ENCODE measurements around the gene SSX7.
"Not testable (repeated sequence)": the region's sequence is repeated elsewhere in the genome, so short reads cannot be mapped to it uniquely, and the experiment has no call there.

The SSX7 gene, protein sequence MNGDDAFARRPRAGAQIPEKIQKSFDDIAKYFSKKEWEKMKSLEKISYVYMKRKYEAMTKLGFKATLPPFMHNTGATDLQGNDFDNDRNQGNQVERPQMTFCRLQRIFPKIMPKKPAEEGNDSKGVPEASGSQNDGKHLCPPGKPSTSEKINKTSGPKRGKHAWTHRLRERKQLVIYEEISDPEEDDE

GRCh38 chrX:52654800-52655199, at the start of gene SSX7:
Gene SSX7 (minus strand): TSS chrX:52654900. CDS start chrX:52653472, 1,428 bp downstream.
- not testable (repeated sequence) for DNase-seq

DNA sequence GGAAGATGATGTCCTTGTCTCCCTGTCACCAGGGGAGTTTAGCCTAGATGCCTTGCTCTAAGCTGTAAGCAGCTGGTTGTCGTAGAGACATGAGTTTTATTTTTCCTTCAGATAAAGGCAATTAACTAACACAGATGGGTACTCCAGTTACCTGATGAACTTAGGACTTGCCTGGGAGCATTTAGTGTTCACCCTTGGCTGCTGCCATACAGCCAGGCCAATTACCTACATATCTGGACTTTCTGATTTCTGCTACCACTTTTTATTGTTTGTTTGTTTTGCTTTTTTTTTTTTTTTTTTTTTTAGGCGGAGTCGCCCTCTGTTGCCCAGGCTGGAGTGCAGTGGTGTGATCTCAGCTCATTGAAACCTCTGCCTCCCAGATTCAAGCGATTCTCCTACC, 37.3 kb upstream of the SSX7 start:
- not testable (repeated sequence) for DNase-seq

GRCh38 chrX:52662218-52662617, 7.5 kb upstream of the SSX7 start:
- not testable (repeated sequence) for DNase-seq

- DNase-seq, result not testable (repeated sequence)
Measured at GRCh38 chrX:52655475-52655874, 775 bp upstream of the SSX7 start.

DNA sequence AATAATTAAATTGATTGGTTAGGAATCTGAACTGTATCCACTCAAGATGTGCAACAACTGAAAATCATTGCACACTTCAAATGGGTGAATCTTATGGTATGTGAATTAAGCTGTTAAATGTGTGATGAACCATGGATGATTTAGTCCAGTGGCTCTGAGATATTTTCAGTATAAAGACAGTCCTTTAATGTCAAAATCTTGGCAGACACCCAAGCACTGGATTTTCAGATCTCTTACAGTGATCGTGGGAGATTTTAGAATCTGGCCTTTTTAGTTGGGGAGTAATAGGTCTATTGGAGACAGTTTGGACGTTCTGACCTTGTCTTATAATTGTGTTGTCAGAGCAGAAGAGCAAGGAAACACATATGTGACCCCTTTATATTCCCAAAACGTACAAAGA, 4.0 kb downstream of the SSX7 start:
- not testable (repeated sequence) for DNase-seq

- not testable (repeated sequence) for DNase-seq
Measured at GRCh38 chrX:52648956-52649355, 5.7 kb downstream of the SSX7 start.

DNA sequence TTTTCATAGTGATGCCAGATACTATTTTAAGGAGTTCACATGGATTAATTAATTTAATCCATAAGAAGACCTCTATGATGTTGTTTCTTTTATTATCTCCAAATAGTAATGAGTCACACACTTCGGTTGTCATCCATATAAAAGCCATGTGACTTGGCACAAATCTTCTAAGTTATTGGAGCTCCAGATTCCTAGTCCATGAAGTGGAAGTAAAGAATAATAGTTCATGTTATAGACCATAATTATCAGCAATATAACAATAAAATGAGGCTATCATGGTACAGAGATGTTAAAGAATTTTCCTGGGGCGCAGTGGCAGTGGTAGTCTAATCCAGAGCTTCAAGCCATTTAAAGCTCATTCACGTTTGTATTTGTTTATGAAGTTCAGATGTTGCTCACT, 26.2 kb downstream of the SSX7 start:
- DNase-seq, result not testable (repeated sequence)

GRCh38 chrX:52620661-52621060, 34.0 kb downstream of the SSX7 start:
- DNase-seq, result not testable (repeated sequence)

DNA sequence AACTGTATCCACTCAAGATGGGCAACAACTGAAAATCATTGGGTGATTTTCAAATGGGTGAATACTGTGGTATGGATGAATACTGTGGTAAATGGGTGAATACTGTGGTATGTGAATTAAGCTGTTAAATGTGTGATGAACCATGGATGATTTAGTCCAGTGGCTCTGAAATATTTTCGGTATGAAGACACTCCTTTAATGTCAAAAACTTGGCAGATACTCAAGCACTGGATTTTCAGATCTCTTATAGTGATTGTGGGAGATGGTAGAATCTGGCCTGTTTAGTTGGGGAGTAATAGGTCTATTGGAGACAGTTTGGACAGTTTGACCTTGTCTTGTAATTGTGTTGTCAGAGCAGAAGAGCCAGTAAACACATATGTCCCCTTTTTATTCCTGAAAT, 45.7 kb downstream of the SSX7 start:
- no peak for DNase-seq

DNA sequence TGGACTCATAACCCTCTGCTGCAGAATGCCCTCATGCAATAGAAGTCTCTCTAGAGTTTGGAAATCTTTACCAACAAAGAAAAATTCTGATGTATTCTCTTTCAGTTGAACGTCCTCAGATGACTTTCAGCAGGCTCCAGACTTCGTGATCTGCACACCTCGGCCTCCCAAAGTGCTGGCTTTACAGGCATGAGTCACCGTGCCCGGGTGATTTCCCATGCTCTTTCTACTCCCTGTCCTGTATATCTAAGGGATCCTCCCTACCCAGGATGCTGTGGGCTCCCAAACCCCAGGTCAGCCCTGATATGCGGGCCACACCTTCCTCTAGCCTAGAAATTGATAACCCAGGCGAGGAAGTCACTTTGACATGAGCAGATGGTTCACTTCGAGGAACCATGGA, 51.5 kb downstream of the SSX7 start:
- not testable (repeated sequence) for DNase-seq

GRCh38 chrX:52598886-52599285, 55.8 kb downstream of the SSX7 start:
- no peak for DNase-seq

DNA sequence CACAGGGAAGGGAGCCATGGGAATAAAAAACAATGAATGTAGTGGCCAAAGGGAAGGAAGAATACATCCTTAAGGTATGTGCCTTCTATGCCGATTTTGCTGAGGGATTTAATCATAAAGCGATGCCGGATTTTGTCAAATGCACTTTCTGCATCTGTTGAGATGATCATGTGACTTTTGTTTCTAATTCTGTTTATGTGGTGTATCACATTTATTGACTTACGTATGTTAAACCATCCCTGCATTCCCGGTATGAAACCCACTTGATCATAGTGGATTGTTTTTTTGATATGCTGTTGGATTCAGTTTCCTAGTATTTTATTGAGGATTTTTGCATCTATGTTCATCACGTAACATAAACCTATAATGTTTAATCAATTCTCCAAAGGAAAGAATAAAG, 60.0 kb downstream of the SSX7 start:
- no peak for DNase-seq

Data from activated T-cell treated with anti-CD3 and anti-CD28 coated beads, Interleukin-2, amount 50 U/mL, for 48 hours (primary cell).